GM18909 (cell line): Measurements from ENCODE around the gene TAAR5.
"Not testable (repeated sequence)": the region's sequence is repeated elsewhere in the genome, so short reads cannot be mapped to it uniquely, and the experiment has no call there.

ENCODE experiments used
- ATAC-seq: cut with Tn5 transposase; IDR thresholded peaks from one replicate; pipeline ENCODE4 v1.9.1; 2021; ENCODE audit warnings: mild to moderate bottlenecking; ENCODE audit not compliant: unreplicated experiment, poor library complexity

The TAAR5 gene

DNA sequence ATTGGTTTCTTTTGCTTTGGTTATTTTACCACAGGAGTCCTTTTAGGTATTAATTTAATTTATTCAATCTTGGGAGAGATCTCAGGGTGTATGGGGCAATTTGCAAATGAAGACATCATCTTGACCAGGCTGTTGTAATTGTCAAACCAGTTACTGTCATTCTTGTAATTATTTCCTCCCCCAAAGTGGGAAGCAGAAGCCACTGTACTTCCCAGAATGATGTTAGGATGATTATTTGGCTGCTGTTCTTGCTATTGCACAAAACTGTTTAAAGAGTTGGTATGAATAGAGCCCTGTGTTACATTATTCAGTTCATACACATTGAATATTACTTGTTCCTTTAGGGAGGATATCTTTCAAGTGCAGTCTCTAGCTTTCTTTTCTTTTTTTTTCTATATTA lies 17.8 kb downstream of the TAAR5 start:
- ATAC-seq, result no peak

DNA sequence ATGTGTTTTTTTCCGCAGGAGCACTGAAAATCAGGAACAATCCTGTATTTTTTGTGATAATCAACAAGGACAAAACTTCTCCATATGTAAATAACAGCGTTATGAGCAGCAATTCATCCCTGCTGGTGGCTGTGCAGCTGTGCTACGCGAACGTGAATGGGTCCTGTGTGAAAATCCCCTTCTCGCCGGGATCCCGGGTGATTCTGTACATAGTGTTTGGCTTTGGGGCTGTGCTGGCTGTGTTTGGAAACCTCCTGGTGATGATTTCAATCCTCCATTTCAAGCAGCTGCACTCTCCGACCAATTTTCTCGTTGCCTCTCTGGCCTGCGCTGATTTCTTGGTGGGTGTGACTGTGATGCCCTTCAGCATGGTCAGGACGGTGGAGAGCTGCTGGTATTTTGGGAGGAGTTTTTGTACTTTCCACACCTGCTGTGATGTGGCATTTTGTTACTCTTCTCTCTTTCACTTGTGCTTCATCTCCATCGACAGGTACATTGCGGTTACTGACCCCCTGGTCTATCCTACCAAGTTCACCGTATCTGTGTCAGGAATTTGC lies 19.2 kb downstream of the TAAR5 start, which contains the start of gene TAAR6:
TAAR6 (plus strand) TSS at position 102 of the 557 bp plus-strand sequence; CDS start at position 102, 0 bp downstream.
- no peak for ATAC-seq

- ATAC-seq, result no peak
Measured at GRCh38 chr6:132569170-132569569, 20.4 kb downstream of the TAAR5 start.

DNA sequence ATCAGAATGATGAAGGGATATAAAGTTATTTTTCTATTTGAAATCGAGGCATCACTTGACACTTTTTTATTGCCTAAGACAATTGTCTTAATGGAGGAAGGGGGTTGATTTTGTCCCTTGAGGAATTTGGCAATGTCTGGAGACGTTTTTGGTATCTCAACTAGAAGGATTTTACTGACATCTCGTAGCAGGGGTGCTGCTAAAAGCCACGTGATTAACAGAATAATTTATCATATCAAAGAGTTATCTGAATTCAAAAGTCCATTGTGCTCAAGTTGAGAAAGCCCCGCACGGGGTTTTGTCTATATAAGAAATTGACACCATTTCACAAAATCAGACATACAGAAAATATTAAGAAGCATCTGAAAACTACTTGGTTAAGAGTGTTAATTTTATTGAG lies 20.9 kb downstream of the TAAR5 start:
- no peak for ATAC-seq

- no peak for ATAC-seq
Measured at GRCh38 chr6:132567566-132567965, 22.0 kb downstream of the TAAR5 start.

DNA sequence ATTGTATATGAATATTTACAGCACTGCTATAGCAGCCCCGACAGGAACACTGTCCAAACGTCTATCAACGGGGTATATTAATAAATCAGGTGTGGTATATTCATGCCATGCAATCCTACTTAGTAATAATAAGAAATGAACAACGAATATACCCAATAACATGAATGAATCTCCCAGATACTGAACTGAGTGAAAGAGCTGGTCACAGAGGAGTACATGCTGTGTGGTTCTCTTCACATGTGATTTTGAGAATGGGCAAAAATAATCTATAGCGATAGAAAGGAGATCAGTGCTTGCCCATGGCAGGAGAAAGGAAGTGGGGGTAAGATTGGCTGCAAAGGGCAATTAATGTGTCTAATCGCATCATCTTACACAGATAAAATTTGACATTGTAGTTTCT lies 23.1 kb downstream of the TAAR5 start:
- no peak for ATAC-seq

DNA sequence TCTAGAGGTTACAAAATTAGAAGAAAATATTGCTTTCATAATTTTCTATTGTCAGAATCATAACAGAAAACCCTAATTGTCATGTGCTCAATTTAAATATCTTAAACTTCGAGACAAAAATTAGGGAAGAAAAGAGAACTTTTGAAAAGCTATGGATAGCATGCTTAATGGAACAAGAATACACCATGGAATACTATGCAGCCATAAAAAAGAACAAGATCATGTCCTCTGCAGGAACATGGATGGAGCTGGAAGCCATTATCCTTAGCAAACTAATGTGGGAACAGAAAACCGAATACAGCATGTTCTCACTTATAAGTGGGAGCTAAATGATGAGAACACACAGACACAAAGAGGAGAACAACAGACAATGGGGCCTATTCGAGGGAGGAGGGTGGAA lies 29.5 kb downstream of the TAAR5 start:
- not testable (repeated sequence) for ATAC-seq

DNA sequence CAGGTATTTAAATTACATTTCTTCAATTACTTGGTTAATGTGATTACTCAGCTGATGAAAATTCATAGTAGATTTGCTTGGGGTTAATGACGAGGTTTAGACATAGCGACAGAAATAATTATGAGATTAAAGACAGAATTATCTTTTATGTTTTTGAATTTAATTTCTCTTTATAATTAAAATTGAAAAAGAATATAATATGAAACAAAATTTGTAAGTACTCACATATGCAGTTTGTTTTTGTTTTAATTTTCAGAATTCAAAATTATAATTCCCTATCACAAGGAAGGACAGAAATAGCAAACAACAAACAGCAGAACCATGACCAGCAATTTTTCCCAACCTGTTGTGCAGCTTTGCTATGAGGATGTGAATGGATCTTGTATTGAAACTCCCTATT lies 37.2 kb downstream of the TAAR5 start, which contains the start of gene TAAR8:
TAAR8 (plus strand) TSS at position 301 of the 400 bp plus-strand sequence; CDS start at position 322, 21 bp downstream.
- ATAC-seq, result no peak

GRCh38 chr6:132551214-132551613 lies 38.3 kb downstream of the TAAR5 start:
- ATAC-seq, result no peak

- ATAC-seq, result no peak
Measured at GRCh38 chr6:132548746-132549463, 40.6 kb downstream of the TAAR5 start.

GRCh38 chr6:132544826-132545225 lies 44.7 kb downstream of the TAAR5 start:
- ATAC-seq, result no peak
